Neural progenitor cell (in vitro differentiated cells): ENCODE data around the gene BRINP3. TPM values are rescaled to one million over a fixed set of nuclear protein-coding genes. Genes with fewer than 3 reads are reported as not detected.

ENCODE experiments used
- DNase-seq: peaks from one replicate; pipeline ENCODE4 v3.0.0-alpha.2; 2016; ENCODE audit warnings: low spot score
- H2AFZ ChIP-seq: fragments of 200-600 bp; sonication (generic); replicated peaks from 2 replicates; pipeline ENCODE4 v1.6.1; 2016; ENCODE audit warnings: antibody characterized with exemption
- H3F3A ChIP-seq: fragments of 200-600 bp; sonication (generic); 2 replicates; pipeline ENCODE4 v1.6.1; 2016; ENCODE audit warnings: antibody characterized with exemption, low read depth
- H3K27ac ChIP-seq: fragments of 200-600 bp; sonication (generic); 2 replicates; pipeline ENCODE4 v1.5.1; 2016; ENCODE audit warnings: mild to moderate bottlenecking
- H3K27me3 ChIP-seq: fragments of 200-600 bp; sonication (generic); 2 replicates; pipeline ENCODE4 v1.6.1; 2016; ENCODE audit warnings: mild to moderate bottlenecking, moderate library complexity
- H3K36me3 ChIP-seq: fragments of 200-600 bp; sonication (generic); 2 replicates; pipeline ENCODE4 v1.5.1; 2016
- H3K4me1 ChIP-seq: fragments of 200-600 bp; sonication (generic); 2 replicates; pipeline ENCODE4 v1.6.1; 2016; ENCODE audit warnings: mixed run types
- H3K4me2 ChIP-seq: fragments of 200-600 bp; sonication (generic); 2 replicates; pipeline ENCODE4 v1.6.1; 2016
- H3K4me3 ChIP-seq: fragments of 200-600 bp; sonication (generic); 2 replicates; pipeline ENCODE4 v1.5.1; 2016
- H3K79me2 ChIP-seq: fragments of 200-600 bp; sonication (generic); 2 replicates; pipeline ENCODE4 v1.6.1; 2016; ENCODE audit warnings: low read depth
- H3K9ac ChIP-seq: fragments of 200-600 bp; sonication (generic); 2 replicates; pipeline ENCODE4 v1.6.1; 2016
- H3K9me3 ChIP-seq: fragments of 200-600 bp; sonication (generic); 2 replicates; pipeline ENCODE4 v1.5.1; 2016; ENCODE audit warnings: low read depth
- H4K20me1 ChIP-seq: fragments of 200-600 bp; sonication (generic); 2 replicates; pipeline ENCODE4 v1.6.1; 2016; ENCODE audit warnings: low read depth
- H3K27ac Mint-ChIP-seq: 3 replicates; pipeline ENCODE4 v1.8.0; 2021; ENCODE audit warnings: mixed read lengths
- H3K27me3 Mint-ChIP-seq: 2 replicates; pipeline ENCODE4 v1.8.0; 2022; ENCODE audit warnings: low read depth, mild to moderate bottlenecking, inconsistent platforms, moderate library complexity, mixed read lengths; ENCODE audit not compliant: insufficient read depth
- H3K36me3 Mint-ChIP-seq: 3 replicates; pipeline ENCODE4 v1.8.0; 2021; ENCODE audit warnings: mixed read lengths
- H3K4me1 Mint-ChIP-seq: 3 replicates; pipeline ENCODE4 v1.8.0; 2021; ENCODE audit warnings: mixed read lengths
- H3K4me3 Mint-ChIP-seq: 3 replicates; pipeline ENCODE4 v1.8.0; 2021; ENCODE audit warnings: mild to moderate bottlenecking, moderate library complexity, mixed read lengths
- H3K9me3 Mint-ChIP-seq: 3 replicates; pipeline ENCODE4 v1.8.0; 2020; ENCODE audit warnings: mixed read lengths
- EZH2 ChIP-seq: fragments of 200-600 bp; sonication (generic); IDR thresholded peaks from 2 replicates; pipeline ENCODE4 v1.6.1; 2017; ENCODE audit warnings: antibody characterized with exemption, mild to moderate bottlenecking, moderate library complexity
- EZH2phosphoT487 ChIP-seq: fragments of 200-600 bp; sonication (generic); IDR thresholded peaks from 2 replicates; pipeline ENCODE4 v1.6.1; 2017; ENCODE audit warnings: antibody characterized with exemption
- total RNA-seq: library from RNA; depleted of rRNA; stranded (reverse); fragments of >200 nt; gene quantifications from 2 replicates; pipeline ENCODE4 v1.2.3, GENCODE V29; 2015; ENCODE audit warnings: low replicate concordance
- TF ChIP-seq, protein P1 (sequence below): fragments of 200-600 bp; sonication (generic); IDR thresholded peaks from 2 replicates; pipeline ENCODE4 v1.5.1; 2017; ENCODE audit warnings: antibody characterized with exemption, mild to moderate bottlenecking

The BRINP3 gene
- total RNA-seq, 1 donor from 2014 or later: not detected

DNA sequence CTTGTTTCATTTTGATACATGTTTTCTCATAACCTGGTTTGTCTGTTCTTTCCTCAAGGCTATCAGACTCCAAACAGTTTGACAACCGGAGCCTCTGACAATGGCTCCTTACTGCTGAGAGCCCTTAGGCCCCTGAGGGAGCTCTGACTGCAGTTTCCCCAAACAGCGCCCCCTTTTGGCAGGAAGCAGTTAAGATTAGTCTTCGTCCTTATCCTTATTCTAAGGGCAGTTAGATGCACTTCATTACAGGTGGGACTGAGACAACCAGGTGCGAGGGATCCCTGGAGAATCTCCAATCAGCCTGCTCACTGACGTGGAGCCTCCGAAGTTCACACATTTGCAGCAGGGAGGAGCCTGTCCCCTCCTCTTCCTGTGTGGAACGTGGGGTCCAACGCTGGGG, 393.1 kb downstream of the BRINP3 start:
- Histone ChIP-seq H3K9me3 (no peaks in the 10 kb centered on the region), H3F3A (no peaks in the 10 kb centered on the region), H3K36me3 (no peaks in the 10 kb centered on the region), H3K4me1 (peaks cover 10% of the 10 kb centered on the region), H3K4me3 (no peak overlapping the region), H3K9ac (no peak overlapping the region), H3K79me2 (no peaks in the 10 kb centered on the region), H3K27me3 (no peaks in the 10 kb centered on the region), H3K4me2 (no peak overlapping the region), H3K27ac (no peak overlapping the region), H4K20me1 (no peaks in the 10 kb centered on the region), H2AFZ (peak overlapping the region; percentile 91)
- TF ChIP-seq EZH2phosphoT487: no peak
- TF ChIP-seq, protein P1, sequence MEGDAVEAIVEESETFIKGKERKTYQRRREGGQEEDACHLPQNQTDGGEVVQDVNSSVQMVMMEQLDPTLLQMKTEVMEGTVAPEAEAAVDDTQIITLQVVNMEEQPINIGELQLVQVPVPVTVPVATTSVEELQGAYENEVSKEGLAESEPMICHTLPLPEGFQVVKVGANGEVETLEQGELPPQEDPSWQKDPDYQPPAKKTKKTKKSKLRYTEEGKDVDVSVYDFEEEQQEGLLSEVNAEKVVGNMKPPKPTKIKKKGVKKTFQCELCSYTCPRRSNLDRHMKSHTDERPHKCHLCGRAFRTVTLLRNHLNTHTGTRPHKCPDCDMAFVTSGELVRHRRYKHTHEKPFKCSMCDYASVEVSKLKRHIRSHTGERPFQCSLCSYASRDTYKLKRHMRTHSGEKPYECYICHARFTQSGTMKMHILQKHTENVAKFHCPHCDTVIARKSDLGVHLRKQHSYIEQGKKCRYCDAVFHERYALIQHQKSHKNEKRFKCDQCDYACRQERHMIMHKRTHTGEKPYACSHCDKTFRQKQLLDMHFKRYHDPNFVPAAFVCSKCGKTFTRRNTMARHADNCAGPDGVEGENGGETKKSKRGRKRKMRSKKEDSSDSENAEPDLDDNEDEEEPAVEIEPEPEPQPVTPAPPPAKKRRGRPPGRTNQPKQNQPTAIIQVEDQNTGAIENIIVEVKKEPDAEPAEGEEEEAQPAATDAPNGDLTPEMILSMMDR: peak; percentile 66
- TF ChIP-seq EZH2: no peak
- DNase-seq: peak; percentile 60
- no peaks in the 10 kb centered on the region for H3K27me3 Mint-ChIP-seq
- no peak overlapping the region for H3K27ac Mint-ChIP-seq
- no peaks in the 10 kb centered on the region for H3K9me3 Mint-ChIP-seq
- no peak overlapping the region for H3K4me3 Mint-ChIP-seq
- no peaks in the 10 kb centered on the region for H3K36me3 Mint-ChIP-seq
- no peaks in the 10 kb centered on the region for H3K4me1 Mint-ChIP-seq

DNA sequence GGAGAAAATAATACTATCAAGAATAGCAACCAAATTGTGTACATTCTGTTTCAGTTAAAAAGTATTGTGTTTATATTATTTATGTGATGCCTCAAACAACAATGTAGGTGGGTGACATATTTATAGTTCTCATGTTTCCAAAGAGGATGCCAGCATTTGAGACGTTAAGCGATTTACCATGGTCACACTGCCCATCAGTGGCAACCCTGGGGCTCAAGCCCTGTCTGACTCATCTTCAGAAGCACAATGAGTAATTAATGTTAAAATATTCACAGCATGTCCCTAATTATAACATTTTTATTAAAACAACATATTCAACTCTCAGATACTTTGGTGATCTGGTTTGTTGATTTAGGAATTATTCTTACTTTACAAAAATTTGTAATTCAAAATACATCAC, 409.4 kb downstream of the BRINP3 start:
- Histone ChIP-seq H3K27me3 (no peaks in the 10 kb centered on the region), H3K79me2 (no peaks in the 10 kb centered on the region), H3K4me3 (no peak overlapping the region), H3K36me3 (no peaks in the 10 kb centered on the region), H3K27ac (no peak overlapping the region), H3K4me2 (no peak overlapping the region), H4K20me1 (no peaks in the 10 kb centered on the region), H3F3A (no peaks in the 10 kb centered on the region), H3K9me3 (no peaks in the 10 kb centered on the region), H3K4me1 (no peaks in the 10 kb centered on the region), H3K9ac (no peak overlapping the region), H2AFZ (no peak overlapping the region)
- no peak for DNase-seq
- peaks cover 12% of the 10 kb centered on the region for H3K4me1 Mint-ChIP-seq
- H3K27ac Mint-ChIP-seq: no peak overlapping the region
- H3K36me3 Mint-ChIP-seq: no peaks in the 10 kb centered on the region
- no peak overlapping the region for H3K4me3 Mint-ChIP-seq
- no peaks in the 10 kb centered on the region for H3K27me3 Mint-ChIP-seq
- TF ChIP-seq EZH2: no peak
- TF ChIP-seq, protein P1: no peak
- TF ChIP-seq EZH2phosphoT487: no peak
- H3K9me3 Mint-ChIP-seq: peaks cover 3% of the 10 kb centered on the region

DNA sequence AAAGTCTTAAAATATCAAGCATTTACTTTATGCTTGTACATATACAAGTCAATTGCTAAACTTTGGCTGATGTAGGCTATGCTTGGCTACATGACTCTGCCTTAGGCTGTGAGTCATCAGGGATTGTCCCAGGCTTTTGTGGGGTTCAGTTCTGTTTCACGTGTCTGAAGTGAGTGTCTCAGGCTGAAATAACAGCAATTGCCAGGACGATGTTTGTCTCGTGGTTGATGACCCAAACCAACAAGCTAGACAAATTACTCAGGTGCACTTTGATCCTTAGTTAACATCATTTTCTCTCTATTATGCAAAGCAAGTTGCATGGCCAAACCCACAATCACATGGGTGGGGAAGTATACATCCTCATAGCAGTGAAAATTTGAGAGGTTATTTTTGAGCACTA, 410.1 kb downstream of the BRINP3 start:
- no peaks in the 10 kb centered on the region for H3K27me3 Mint-ChIP-seq
- H3K4me3 ChIP-seq: no peak overlapping the region
- no peak for DNase-seq
- no peaks in the 10 kb centered on the region for H4K20me1 ChIP-seq
- no peak overlapping the region for H2AFZ ChIP-seq
- no peaks in the 10 kb centered on the region for H3F3A ChIP-seq
- H3K9ac ChIP-seq: no peak overlapping the region
- H3K9me3 ChIP-seq: no peaks in the 10 kb centered on the region
- TF ChIP-seq EZH2phosphoT487 (no peak), EZH2 (no peak)
- TF ChIP-seq, protein P1: no peak
- H3K4me2 ChIP-seq: no peak overlapping the region
- H3K4me3 Mint-ChIP-seq: no peak overlapping the region
- no peaks in the 10 kb centered on the region for H3K4me1 ChIP-seq
- H3K36me3 Mint-ChIP-seq: no peaks in the 10 kb centered on the region
- H3K79me2 ChIP-seq: no peaks in the 10 kb centered on the region
- peaks cover 12% of the 10 kb centered on the region for H3K4me1 Mint-ChIP-seq
- peaks cover 3% of the 10 kb centered on the region for H3K9me3 Mint-ChIP-seq
- no peak overlapping the region for H3K27ac ChIP-seq
- no peaks in the 10 kb centered on the region for H3K27me3 ChIP-seq
- no peak overlapping the region for H3K27ac Mint-ChIP-seq
- H3K36me3 ChIP-seq: no peaks in the 10 kb centered on the region
